Thyroid gland (tissue), 4 donors: ENCODE measurements around the gene CEP350.

Experiments used
- CTCF ChIP-seq, 6 experiments: fragments of 200-600 bp in 3 of 6; fragments of 450-650 bp in 3 of 6; sonication (generic) in 3 of 6; IDR thresholded peaks; one replicate each; pipeline ENCODE4 v1.5.1; 2016 to 2019; ENCODE audit warnings: antibody characterized with exemption in 6 of 6, mild to moderate bottlenecking in 2 of 6, inconsistent platforms in 1 of 6, moderate library complexity in 1 of 6
- POLR2A ChIP-seq, 2 donors: fragments of 450-650 bp; IDR thresholded peaks; one replicate each; pipeline ENCODE4 v1.6.1; 2017; ENCODE audit warnings: antibody characterized with exemption in 2 of 2, mild to moderate bottlenecking in 2 of 2, moderate library complexity in 1 of 2

DNA sequence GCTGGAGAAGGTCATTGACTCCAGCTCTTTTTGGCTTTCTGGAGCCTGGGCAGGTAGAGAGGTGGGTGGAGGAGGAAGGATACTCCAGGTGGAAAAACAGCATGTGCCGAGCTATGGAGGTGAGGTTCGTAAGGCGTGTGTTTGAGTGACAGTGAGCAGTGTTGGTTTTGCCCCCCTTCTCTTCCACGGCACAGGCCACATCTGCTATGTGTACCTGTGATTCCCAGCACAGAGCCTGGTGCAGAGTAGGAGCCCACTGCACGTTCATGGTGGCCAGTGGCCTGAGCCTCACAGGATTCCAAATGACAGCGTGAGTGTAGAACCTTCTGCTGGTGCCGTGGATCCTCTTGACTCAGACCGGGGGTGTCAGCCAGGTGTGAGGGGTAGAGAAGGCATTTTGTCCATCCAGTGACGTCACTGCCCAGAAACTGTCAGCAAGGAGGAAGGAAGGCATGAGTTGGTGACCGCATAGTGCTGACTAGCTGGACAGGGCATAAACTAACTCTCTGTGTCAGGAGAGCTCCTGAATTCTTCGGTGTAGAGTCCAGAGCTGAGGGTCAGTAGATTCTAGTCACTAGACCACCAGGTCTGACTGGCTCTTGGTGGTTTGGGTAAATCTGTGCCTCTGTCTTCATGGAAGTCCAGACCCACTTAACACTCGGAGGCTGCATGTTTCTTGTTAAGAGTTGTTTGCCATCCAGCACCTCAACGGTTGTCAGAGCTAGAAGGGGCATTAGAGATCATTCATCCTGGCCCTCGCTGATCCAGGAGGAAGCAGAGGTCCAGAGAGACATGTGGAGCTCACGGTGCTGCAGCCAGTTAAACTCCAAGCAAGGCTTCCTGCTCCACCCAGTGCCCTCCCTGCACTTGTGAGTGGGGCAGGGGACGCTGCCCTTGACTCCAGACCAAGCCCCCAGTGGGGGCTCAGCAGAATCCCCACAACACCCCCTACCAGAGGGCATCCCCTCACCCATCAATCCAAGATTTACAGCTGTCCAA, 203.8 kb downstream of the CEP350 start:
- TF ChIP-seq CTCF (IDR thresholded peaks at IDR 0.05) (no peak), POLR2A (IDR thresholded peaks at IDR 0.05) (no peak)
